B cell (primary cell): ENCODE results near the gene ZNG1B.
"Not testable (repeated sequence)": the region's sequence is repeated elsewhere in the genome, so short reads cannot be mapped to it uniquely, and the experiment has no call there.

Experiments
- CTCF ChIP-seq: fragments of 200-600 bp; IDR thresholded peaks from one replicate; pipeline ENCODE4 v1.8.0; 2022; ENCODE audit warnings: antibody characterized with exemption, mild to moderate bottlenecking
- EZH2 ChIP-seq: IDR thresholded peaks from 2 replicates; pipeline ENCODE4 v1.6.1; 2012; ENCODE audit warnings: borderline replicate concordance, low read depth, mild to moderate bottlenecking, moderate library complexity, low read length; ENCODE audit not compliant: insufficient read depth, poor library complexity, severe bottlenecking

- not testable (repeated sequence) for TF ChIP-seq CTCF, EZH2
Observed at GRCh38 chr2:113411725-113412352, 25.7 kb upstream of the ZNG1B start.
